PC-3 (cell line): ENCODE results near the gene RASAL2. TPM values are rescaled to one million over a fixed set of nuclear protein-coding genes. Genes with fewer than 3 reads are reported as not detected.

ENCODE experiments used
- ATAC-seq: fragments of 200-7000 bp; cut with Tn5 transposase; 2 replicates; pipeline ENCODE4 v1.9.1; 2020; ENCODE audit warnings: mild to moderate bottlenecking, moderate library complexity
- BruUV-seq: library from RNA; stranded (reverse); fragments of 400-500 nt; replicated peaks from 2 replicates; lab custom pipeline; 2021; lab: Mats Ljungman, UMichigan
- CTCF ChIA-PET: fragments of 300-600 bp; sonication (Branson Sonifier 250); formaldehyde crosslinking; loops from one replicate; lab custom pipeline; 2022; ENCODE audit warnings: antibody characterized with exemption; lab: Charles Lee
- POLR2A ChIA-PET: fragments of 300-600 bp; sonication (Branson Sonifier 250); formaldehyde crosslinking; loops from one replicate; lab custom pipeline; 2022; ENCODE audit warnings: antibody characterized with exemption; ENCODE audit not compliant: unreplicated experiment; lab: Charles Lee
- DNase-seq: peaks from one replicate; pipeline ENCODE4 v3.0.0-alpha.2; 2015
- H2AFZ ChIP-seq: fragments of 300-600 bp; sonication (generic); 2 replicates; pipeline ENCODE4 v1.6.0; 2016; ENCODE audit warnings: antibody characterized with exemption, low read length
- H3F3A ChIP-seq: fragments of 300-600 bp; sonication (generic); one replicate; pipeline ENCODE4 v1.6.0; 2017; ENCODE audit warnings: antibody characterized with exemption, low read length, control low read depth, mild to moderate bottlenecking; ENCODE audit not compliant: unreplicated experiment
- H3K27ac ChIP-seq: fragments of 300-600 bp; sonication (generic); 2 replicates; pipeline ENCODE4 v1.5.1; 2016; ENCODE audit warnings: mild to moderate bottlenecking, low read length
- H3K27me3 ChIP-seq: fragments of 300-600 bp; sonication (generic); 2 replicates; pipeline ENCODE4 v1.6.1; 2016; ENCODE audit warnings: low read length, mixed read lengths
- H3K36me3 ChIP-seq: fragments of 300-600 bp; sonication (generic); 2 replicates; pipeline ENCODE4 v1.6.1; 2016; ENCODE audit warnings: low read depth, mixed run types, low read length, mixed read lengths
- H3K4me1 ChIP-seq: fragments of 300-600 bp; sonication (generic); 2 replicates; pipeline ENCODE4 v1.5.1; 2016; ENCODE audit warnings: low read length; ENCODE audit not compliant: insufficient read depth
- H3K4me2 ChIP-seq: fragments of 300-600 bp; sonication (generic); 2 replicates; pipeline ENCODE4 v1.6.0; 2016; ENCODE audit warnings: low read length
- H3K4me3 ChIP-seq: fragments of 300-600 bp; sonication (generic); 2 replicates; pipeline ENCODE4 v1.5.1; 2016; ENCODE audit warnings: mild to moderate bottlenecking, low read length, mixed read lengths
- H3K79me2 ChIP-seq: fragments of 300-600 bp; sonication (generic); 2 replicates; pipeline ENCODE4 v1.6.1; 2017; ENCODE audit warnings: low read length, mixed read lengths
- H3K9ac ChIP-seq: fragments of 300-600 bp; sonication (generic); 2 replicates; pipeline ENCODE4 v1.6.0; 2016; ENCODE audit warnings: mild to moderate bottlenecking, low read length
- H3K9me2 ChIP-seq: fragments of 300-600 bp; sonication (generic); replicated peaks from 2 replicates; pipeline ENCODE4 v1.6.1; 2016; ENCODE audit warnings: mixed run types, low read length, mixed read lengths
- H3K9me3 ChIP-seq: fragments of 300-600 bp; sonication (generic); 2 replicates; pipeline ENCODE4 v1.6.1; 2016; ENCODE audit warnings: low read length, mixed read lengths
- H4K20me1 ChIP-seq: fragments of 300-600 bp; sonication (generic); 2 replicates; pipeline ENCODE4 v1.6.1; 2016; ENCODE audit warnings: low read length, mixed read lengths
- CTCF ChIP-seq: fragments of 300-600 bp; sonication (generic); conservative IDR thresholded peaks from 2 replicates; pipeline ENCODE4 v1.5.1; 2017; ENCODE audit warnings: antibody characterized with exemption, low read depth, mild to moderate bottlenecking, low read length
- EZH2 ChIP-seq: fragments of 300-600 bp; sonication (generic); IDR thresholded peaks from one replicate; pipeline ENCODE4 v1.6.1; 2017; ENCODE audit warnings: antibody characterized with exemption, mild to moderate bottlenecking, low read length; ENCODE audit not compliant: unreplicated experiment
- EZH2phosphoT487 ChIP-seq: fragments of 300-600 bp; sonication (generic); IDR thresholded peaks from 2 replicates; pipeline ENCODE4 v1.6.1; 2018; ENCODE audit warnings: mild to moderate bottlenecking, antibody characterized with exemption, low read length, borderline replicate concordance
- intact Hi-C: fragments of 100-400 bp; cut with micrococcal nuclease; formaldehyde crosslinking; loops from 2 replicates; pipeline ENCODE4 v1.9.0; 2023
- total RNA-seq: library from RNA; depleted of rRNA; stranded (reverse); fragments of >200 nt; gene quantifications from 2 replicates; pipeline ENCODE4 v1.2.3, GENCODE V29; 2014

The RASAL2 gene
- total RNA-seq, 1 experiment from 2014 or later, result 7.9 TPM

DNA sequence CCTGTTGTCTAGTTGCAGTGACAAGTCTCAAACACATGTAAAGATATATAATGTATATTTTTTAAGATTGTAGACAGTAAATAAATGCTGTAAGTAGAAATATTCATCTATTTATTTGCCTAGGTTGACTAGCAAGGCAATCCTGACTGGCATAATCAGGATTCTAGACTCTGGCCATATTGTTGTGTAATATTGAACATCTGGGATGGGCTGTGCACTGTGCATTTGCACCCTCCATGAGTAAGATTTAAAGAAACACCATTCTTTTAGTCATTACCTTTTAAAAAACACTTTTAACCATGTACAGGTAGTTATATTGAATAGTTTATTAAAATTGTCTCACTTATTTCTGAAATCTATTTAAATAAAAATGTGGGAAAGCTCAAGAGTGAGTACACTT is 32.4 kb downstream of the RASAL2 start:
- Histone ChIP-seq H3K9me3 (no peaks in the 10 kb centered on the region), H3K27ac (peak overlapping the region; percentile 90), H3K79me2 (peaks cover 62% of the 10 kb centered on the region), H3K36me3 (0 out of 2 replicates have a peak, but pooled peaks cover 4% of the 10 kb centered on the region), H4K20me1 (no peaks in the 10 kb centered on the region), H2AFZ (no peak overlapping the region), H3F3A (no peaks in the 10 kb centered on the region), H3K9ac (peak overlapping the region; percentile 11; the same call in 1 of the 2 replicates), H3K9me2 (no peaks in the 10 kb centered on the region), H3K4me3 (no peak overlapping the region), H3K4me2 (peak overlapping the region; percentile 31), H3K4me1 (peaks cover 62% of the 10 kb centered on the region), H3K27me3 (no peaks in the 10 kb centered on the region)
- ATAC-seq, result peak; percentile 11; the same call in 1 of the 2 replicates
- ChIA-PET CTCF (no interaction called here), POLR2A (no interaction called here)
- intact Hi-C loops, result loop anchor here (5.0 kb wide), 1 partner anchor 111 kb away; no protein-coding TSS in a partner anchor
- BruUV-seq, result TSS peak; percentile 74
- no peak for DNase-seq
- TF ChIP-seq EZH2, result no peak

DNA sequence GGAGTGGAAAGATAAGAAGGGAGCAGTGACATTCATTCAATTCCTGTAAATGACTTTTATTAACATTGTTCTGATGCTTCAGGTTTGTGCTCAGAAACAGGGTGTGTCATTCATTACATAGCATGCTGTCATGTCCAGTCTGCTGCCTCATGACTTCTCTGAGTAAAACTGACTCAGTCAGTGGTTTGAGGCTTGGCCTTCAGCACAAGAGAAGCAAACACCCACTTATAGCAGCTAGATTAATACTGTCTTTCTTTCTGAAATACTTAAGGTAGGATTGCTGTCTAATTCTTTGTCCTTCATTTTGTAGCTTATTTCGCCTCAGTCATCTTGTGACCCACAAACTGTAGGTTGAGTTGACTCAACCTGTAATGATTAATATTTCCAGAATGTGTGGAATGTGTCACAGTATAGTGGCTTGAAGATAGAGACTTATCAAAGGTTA is 32.9 kb downstream of the RASAL2 start:
- Histone ChIP-seq H3K4me3 (peak overlapping the region; percentile 42), H2AFZ (no peak overlapping the region), H4K20me1 (no peaks in the 10 kb centered on the region), H3F3A (no peaks in the 10 kb centered on the region), H3K9me2 (no peaks in the 10 kb centered on the region), H3K4me1 (peaks cover 58% of the 10 kb centered on the region), H3K27me3 (no peaks in the 10 kb centered on the region), H3K9ac (peak overlapping the region; percentile 54), H3K79me2 (peaks cover 58% of the 10 kb centered on the region), H3K4me2 (peak overlapping the region; percentile 77), H3K36me3 (0 out of 2 replicates have a peak, but pooled peaks cover 4% of the 10 kb centered on the region), H3K27ac (peak overlapping the region; percentile 90), H3K9me3 (no peaks in the 10 kb centered on the region)
- no TSS peak for BruUV-seq
- intact Hi-C loops, result loop anchor here (5.0 kb wide), 1 partner anchor 111 kb away; no protein-coding TSS in a partner anchor
- ChIA-PET POLR2A (no interaction called here), CTCF (no interaction called here)
- peak; percentile 96 for ATAC-seq
- DNase-seq, result peak; percentile 89
- no peak for TF ChIP-seq EZH2
- no peak for TF ChIP-seq EZH2phosphoT487
- TF ChIP-seq CTCF, result no peak

- TF ChIP-seq EZH2phosphoT487 (no peak), EZH2 (no peak), CTCF (no peak)
- Histone ChIP-seq H3K4me2 (peak overlapping the region; percentile 77), H3F3A (no peaks in the 10 kb centered on the region), H2AFZ (no peak overlapping the region), H3K9ac (peak overlapping the region; percentile 54), H3K79me2 (peaks cover 50% of the 10 kb centered on the region), H3K27me3 (no peaks in the 10 kb centered on the region), H3K9me3 (no peaks in the 10 kb centered on the region), H4K20me1 (no peaks in the 10 kb centered on the region), H3K4me3 (peak overlapping the region; percentile 42), H3K9me2 (no peaks in the 10 kb centered on the region), H3K27ac (peak overlapping the region; percentile 90), H3K4me1 (peaks cover 51% of the 10 kb centered on the region), H3K36me3 (0 out of 2 replicates have a peak, but pooled peaks cover 4% of the 10 kb centered on the region)
- ChIA-PET CTCF (no interaction called here), POLR2A (no interaction called here)
- ATAC-seq, result 0 out of 2 replicates have a peak, but pooled peaks have one; percentile 11
- BruUV-seq, result no TSS peak
- intact Hi-C loops, result loop anchor here (5.0 kb wide), 1 partner anchor 110 kb away; no protein-coding TSS in a partner anchor
- no peak for DNase-seq
Measured at GRCh38 chr1:178127482-178128191, 33.7 kb downstream of the RASAL2 start.
